ENCODE measurements around the gene PHKA1. TPM values are rescaled to one million over a fixed set of nuclear protein-coding genes. Genes with fewer than 3 reads are reported as not detected.
"Not testable (repeated sequence)": the region's sequence is repeated elsewhere in the genome, so short reads cannot be mapped to it uniquely, and the experiment has no call there.

The PHKA1 gene
- 1.8 TPM for total RNA-seq

GRCh38 chrX:72713599-72714477 lies at the start of gene PHKA1:
TSS of gene PHKA1 (minus strand) at chrX:72714306. CDS start at chrX:72713880, 426 bp downstream.
- DNase-seq (ENCODE audit: low spot score): peak; percentile 52

DNA sequence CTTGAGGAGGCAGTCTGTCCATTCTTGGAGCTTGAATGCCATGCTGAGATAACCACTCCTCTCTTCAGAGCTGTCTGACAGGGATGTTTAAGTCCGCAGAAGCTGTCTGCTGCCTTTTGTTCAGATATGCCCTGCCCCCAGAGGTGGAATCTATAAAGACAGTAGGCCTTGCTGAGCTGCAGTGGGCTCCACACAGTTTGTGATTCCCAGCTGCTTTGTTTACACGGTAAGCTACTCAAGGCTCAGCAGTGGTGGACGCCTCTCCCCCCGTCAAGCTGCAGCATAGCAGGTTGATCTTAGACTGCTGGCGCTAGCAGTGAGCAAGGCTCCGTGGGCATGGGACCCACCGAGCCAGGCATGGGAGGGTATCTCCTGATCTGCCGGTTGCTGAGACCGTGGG lies 46.3 kb upstream of the PHKA1 start:
- not testable (repeated sequence) for ATAC-seq; DNase-seq (ENCODE audit: low spot score)

More at GRCh38 chrX:72713599-72714477, at the start of gene PHKA1:
- ATAC-seq: peak; percentile 84

DNA sequence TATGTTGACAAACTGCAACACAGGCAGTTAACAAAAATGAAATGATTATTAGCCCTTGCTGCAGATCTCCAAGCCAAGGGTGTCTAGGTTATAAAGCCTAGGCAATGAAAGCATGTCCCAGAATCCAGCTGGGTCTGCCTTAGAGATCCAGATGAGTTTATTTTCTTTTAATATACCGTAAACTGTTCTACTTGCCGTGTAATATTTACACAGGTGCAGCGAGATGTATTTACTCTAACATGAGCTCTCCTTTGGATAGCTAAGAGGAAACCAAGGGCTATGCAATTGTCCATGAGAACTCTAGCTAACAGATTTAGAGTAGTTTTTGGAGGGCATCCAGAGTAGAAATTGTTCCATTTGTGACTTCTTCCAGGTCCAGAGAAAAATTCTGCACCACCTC lies 34.4 kb upstream of the PHKA1 start:
- not testable (repeated sequence) for DNase-seq (ENCODE audit: low spot score); ATAC-seq

DNA sequence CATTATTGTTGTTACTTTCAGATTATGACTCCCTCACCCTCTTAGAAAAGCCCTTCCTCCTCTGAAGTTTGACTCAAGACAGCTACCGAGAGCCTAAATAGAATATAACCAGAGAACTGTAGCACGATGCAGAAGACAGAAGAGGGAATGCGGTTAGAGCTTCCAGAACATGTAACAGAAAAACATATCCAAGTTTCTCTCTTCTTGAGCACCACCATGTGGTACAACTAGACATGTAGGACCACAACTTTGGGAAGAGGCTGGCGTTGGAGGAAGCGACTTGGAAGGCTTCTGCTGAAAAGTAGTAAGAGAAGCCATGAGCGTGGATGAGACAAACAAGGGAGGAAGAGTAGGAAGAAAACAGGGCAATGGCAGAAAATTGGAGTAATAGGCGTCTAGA lies 31.4 kb upstream of the PHKA1 start:
- peak; percentile 65 for ATAC-seq

DNA sequence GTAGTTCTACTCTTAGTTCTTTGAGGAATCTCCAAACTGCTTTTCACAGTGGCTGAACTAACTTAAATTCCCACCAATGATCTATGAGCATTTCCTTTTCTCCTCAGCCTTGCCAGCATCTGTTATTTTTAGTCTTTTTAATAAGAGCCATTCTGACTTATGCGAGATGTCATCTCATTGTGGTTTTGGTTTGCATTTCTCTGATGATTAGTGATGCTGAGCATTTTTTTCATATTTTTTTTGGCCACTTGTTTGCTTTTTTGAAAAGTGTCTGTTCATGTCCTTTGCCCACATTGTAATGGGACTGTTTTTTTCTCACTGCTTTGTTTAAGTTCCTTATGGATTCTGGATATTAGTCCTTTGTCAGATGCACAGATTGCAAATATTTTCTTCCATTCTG lies 21.5 kb upstream of the PHKA1 start:
- DNase-seq (ENCODE audit: low spot score) (no peak), ATAC-seq (no peak)

More for the DNA sequence above, 31.4 kb upstream of the PHKA1 start:
- not testable (repeated sequence) for DNase-seq (ENCODE audit: low spot score)

DNA sequence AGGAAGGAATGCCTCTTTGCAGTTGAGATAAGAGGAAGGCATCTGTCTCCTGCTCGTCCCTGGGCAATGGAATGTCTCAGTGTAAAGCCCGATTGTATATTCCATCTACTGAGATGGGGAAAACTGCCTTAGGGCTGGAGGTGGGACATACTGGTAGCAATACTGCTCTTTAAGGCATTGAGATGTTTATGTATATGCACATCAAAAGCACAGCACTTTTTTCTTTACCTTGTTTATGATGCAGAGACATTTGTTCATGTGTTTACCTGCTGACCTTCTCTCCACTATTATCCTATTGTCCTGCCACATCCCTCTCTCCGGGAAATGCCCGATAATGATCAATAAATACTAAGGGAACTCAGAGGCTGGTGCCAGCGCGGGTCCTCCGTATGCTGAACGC lies 19.5 kb upstream of the PHKA1 start:
- DNase-seq (ENCODE audit: low spot score); ATAC-seq: not testable (repeated sequence)

DNA sequence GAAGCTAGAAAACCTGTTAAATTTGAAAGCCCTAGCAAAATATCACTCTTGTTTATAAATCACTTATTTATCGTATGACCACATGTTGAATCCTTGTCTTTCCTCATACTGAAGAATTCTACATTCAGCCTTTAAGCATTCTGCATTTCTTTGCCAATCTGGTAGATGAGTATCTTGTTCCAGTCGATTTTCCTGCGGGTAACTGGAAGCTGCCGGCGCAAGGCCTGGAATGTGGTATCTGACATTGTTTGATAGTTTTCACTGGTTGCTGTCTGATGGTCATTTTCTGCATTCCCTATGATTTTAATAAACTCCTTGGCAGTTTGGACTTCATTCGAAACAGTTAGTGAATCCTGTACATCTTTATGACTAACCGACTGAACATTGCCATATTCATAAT lies 13.7 kb upstream of the PHKA1 start:
- no peak for ATAC-seq
- DNase-seq (ENCODE audit: low spot score): no peak

DNA sequence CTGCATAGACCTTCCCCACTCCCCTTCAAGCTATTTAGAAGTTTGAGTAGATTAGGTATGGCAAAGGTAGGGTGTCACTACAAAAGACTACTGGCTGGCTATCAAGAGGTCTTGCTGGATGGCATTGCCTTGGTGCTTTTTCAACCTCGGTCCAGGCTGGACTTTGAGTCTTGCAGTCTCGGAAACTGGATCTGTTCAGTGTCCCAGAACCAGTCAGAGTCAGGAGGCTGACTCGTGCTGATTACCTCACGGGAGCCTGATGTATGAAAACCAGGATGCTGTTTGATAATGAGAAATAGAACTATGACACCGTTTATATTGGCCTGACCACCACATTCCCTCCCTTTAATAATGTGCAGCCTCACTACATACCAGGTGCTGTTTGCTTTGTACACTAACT lies 2.7 kb upstream of the PHKA1 start:
- peak; percentile 33 for ATAC-seq
- DNase-seq (ENCODE audit: low spot score): peak; percentile 48

- DNase-seq (ENCODE audit: low spot score) (no peak), ATAC-seq (no peak)
These were observed 1.4 kb upstream of the PHKA1 start for GRCh38 chrX:72715546-72715945.

GRCh38 chrX:72714478-72714916 lies 391 bp upstream of the PHKA1 start:
- peak; percentile 68 for DNase-seq (ENCODE audit: low spot score)
- ATAC-seq: peak; percentile 79

DNA sequence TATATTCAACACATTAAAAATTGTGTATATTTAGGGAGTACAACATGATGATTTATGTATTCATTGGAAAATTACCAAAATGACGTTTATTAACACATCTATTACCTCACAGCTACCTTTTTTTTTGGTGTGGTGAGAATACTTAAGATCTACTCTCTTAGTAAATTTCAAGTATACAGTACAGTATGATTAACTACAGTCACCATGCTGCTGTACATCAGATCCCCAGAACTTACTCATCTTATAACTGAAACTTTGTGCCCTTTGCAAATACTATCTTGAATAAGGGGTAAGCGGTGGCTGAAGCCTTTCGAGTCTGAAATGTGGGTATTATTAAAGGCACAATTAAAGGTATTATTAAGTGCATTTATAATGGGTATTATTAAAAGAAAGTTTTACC lies 976 bp downstream of the PHKA1 start:
- no peak for ATAC-seq
- DNase-seq (ENCODE audit: low spot score): no peak

- no peak for ATAC-seq
- no peak for DNase-seq (ENCODE audit: low spot score)
These were observed 1.9 kb downstream of the PHKA1 start for GRCh38 chrX:72712094-72712755.

DNA sequence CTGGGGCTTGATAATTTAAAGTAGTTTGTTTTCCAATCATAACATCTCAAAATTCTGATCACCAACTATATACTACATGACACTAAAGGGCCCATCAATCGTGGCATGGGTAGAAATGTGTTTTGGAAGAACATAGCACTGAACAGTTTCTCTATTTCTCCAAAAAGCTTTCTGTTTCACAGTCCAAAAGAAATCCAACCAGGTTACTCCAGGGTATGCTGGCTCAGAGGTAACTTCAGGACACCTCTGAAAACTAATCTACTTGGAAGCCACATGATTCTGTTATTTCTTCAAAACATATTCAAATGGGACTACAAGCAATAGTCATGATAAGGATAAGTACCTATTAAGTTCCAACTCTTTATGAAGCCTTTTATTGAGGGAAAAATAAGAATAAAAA lies 8.3 kb downstream of the PHKA1 start:
- ATAC-seq (no peak), DNase-seq (ENCODE audit: low spot score) (no peak)

DNA sequence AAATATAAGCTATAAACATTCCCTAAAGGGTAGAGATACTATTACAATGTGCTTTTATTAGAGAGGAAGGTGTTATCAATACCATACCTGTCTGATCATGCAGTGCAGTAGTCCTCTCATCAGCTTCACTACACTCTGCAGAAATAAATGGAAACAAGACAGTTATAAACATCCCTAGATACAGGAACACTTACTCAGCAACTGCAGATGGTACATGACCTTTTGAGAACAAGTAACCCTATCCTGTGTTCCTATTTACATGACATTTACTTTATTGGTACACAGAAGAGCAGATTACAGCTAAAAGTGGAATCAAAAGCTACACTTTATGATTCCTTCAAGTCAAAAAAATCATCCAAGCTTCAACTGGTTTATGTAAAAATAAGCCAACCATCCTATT lies 9.0 kb downstream of the PHKA1 start:
- DNase-seq (ENCODE audit: low spot score) (no peak), ATAC-seq (no peak)

DNA sequence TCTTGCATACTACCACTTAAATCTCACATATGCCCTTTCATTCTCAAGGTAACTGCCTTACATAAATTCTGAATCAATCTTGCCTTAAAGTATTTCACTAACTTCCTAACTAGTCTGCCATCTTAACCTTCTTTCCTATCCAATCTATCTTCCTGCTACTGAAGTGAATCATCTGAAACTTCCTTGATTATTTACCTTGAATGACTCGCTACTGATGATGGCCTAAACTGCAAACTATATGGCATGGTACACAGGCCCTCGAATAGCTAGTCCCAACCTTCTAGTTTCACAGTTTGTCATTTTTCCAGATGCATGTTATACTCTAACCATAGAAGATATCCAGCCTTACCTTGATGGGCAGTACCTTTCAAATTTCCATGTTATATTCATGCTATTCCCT lies 19.9 kb downstream of the PHKA1 start:
- DNase-seq (ENCODE audit: low spot score): no peak
- ATAC-seq: no peak

DNA sequence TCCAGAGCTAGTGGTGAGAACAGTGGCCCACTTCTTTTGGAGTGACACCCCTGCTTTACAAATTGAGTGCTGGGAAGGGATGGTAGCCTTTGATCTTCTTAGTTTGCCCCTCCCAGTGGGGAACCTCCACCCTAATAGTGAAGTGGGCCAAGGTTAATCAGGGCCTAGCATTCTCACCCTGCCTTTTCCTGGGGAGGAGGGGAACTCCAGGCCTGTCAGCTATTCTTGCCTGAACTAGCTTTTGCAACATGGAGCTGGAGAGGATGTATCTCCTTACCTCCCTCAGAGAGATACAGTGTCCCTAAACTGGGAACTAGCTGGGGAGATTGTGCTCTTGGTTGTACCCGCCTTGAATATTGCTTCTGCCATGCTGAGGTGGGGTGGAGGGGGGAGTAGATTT lies 20.6 kb downstream of the PHKA1 start:
- no peak for ATAC-seq
- no peak for DNase-seq (ENCODE audit: low spot score)

DNA sequence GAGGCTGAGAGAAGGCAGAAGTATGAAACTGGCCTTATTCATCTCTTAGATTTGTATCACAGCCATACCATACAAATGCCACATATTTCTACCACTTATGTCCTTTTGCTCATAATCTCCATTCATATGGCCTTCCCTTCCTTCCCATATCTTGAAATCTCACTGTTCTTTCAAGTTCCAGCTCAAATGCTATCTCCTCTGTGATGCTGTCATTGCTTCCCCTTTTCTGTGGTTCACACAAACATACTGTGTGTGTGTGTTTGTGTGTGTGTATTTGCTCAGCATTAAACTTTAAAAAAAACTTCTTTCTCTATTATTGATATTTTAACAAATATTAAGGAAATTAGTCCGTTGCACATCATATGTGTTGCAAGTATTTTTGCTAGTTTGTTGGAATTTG lies 26.7 kb downstream of the PHKA1 start:
- DNase-seq (ENCODE audit: low spot score) (no peak), ATAC-seq (no peak)

- ATAC-seq (no peak), DNase-seq (ENCODE audit: low spot score) (no peak)
These were observed 28.2 kb downstream of the PHKA1 start for GRCh38 chrX:72685810-72686456.

- ATAC-seq: no peak
- DNase-seq (ENCODE audit: low spot score): no peak
These were observed 29.1 kb downstream of the PHKA1 start for GRCh38 chrX:72685018-72685417.

GRCh38 chrX:72683631-72684030 lies 30.5 kb downstream of the PHKA1 start:
- no peak for DNase-seq (ENCODE audit: low spot score)
- ATAC-seq: no peak

- no peak for ATAC-seq
These were observed 37.6 kb downstream of the PHKA1 start for GRCh38 chrX:72676465-72676864.

GRCh38 chrX:72673951-72674350 lies 40.2 kb downstream of the PHKA1 start:
- ATAC-seq: not testable (repeated sequence)

More at GRCh38 chrX:72676465-72676864, 37.6 kb downstream of the PHKA1 start:
- DNase-seq (ENCODE audit: low spot score): no peak

More at GRCh38 chrX:72673951-72674350, 40.2 kb downstream of the PHKA1 start:
- DNase-seq (ENCODE audit: low spot score): not testable (repeated sequence)
